Endothelial cell of umbilical vein (primary cell): Measurements from ENCODE around the gene TPRA1. TPM values are rescaled to one million over a fixed set of nuclear protein-coding genes. Genes with fewer than 3 reads are reported as not detected.

ENCODE experiments used
- BruUV-seq: library from RNA; stranded (reverse); fragments of 400-500 nt; replicated peaks from 2 replicates; lab custom pipeline; 2021; lab: Mats Ljungman, UMichigan
- CTCF ChIA-PET: fragments of 300-600, 350-600 bp; sonication (Branson Sonifier 250); formaldehyde crosslinking; loops from one replicate; lab custom pipeline; 2021; ENCODE audit warnings: antibody characterized with exemption, inconsistent platforms; lab: Charles Lee
- POLR2A ChIA-PET: fragments of 300-600, 350-600 bp; sonication (Branson Sonifier 250); formaldehyde crosslinking; loops from one replicate; lab custom pipeline; 2021; ENCODE audit warnings: antibody characterized with exemption, inconsistent platforms; lab: Charles Lee
- DNase-seq: peaks from one replicate; pipeline ENCODE4 v3.0.0-alpha.2; 2011; ENCODE audit warnings: low read depth, low spot score
- FAIRE-seq: peaks from 2 replicates; lab custom pipeline; 2011; peaks lifted over from hg19 to GRCh38; lab: Jason Lieb, UNC
- H2AFZ ChIP-seq: 2 replicates; pipeline ENCODE4 v1.6.0; 2012; ENCODE audit warnings: low read depth, low read length, control low read depth, inconsistent platforms
- H3K27ac ChIP-seq: 2 replicates; pipeline ENCODE4 v1.5.1; 2011; ENCODE audit warnings: low read depth, mild to moderate bottlenecking, control low read depth, low read length, moderate library complexity; ENCODE audit not compliant: insufficient read depth
- H3K27me3 ChIP-seq, 2 experiments: 2 replicates each; pipeline versions ENCODE4 v1.6.0 to v1.6.1; 2011; ENCODE audit warnings: low read length in 2 of 2, mixed read lengths in 1 of 2; ENCODE audit not compliant: control insufficient read depth in 2 of 2, insufficient read depth in 2 of 2
- H3K36me3 ChIP-seq, 2 experiments: 2 replicates in 1 of 2; 3 replicates in 1 of 2; pipeline ENCODE4 v1.5.1; 2011; ENCODE audit warnings: low read length in 2 of 2, mild to moderate bottlenecking in 1 of 2, moderate library complexity in 1 of 2; ENCODE audit not compliant: control insufficient read depth in 2 of 2, insufficient read depth in 2 of 2; ENCODE audit errors: extremely low read depth in 1 of 2
- H3K4me1 ChIP-seq: 3 replicates; pipeline ENCODE4 v1.5.1; 2011; ENCODE audit warnings: mild to moderate bottlenecking, low read length; ENCODE audit not compliant: control insufficient read depth, insufficient read depth; ENCODE audit errors: extremely low read depth
- H3K4me2 ChIP-seq: 2 replicates; pipeline ENCODE4 v1.6.1; 2011; ENCODE audit warnings: low read length, control low read depth, mixed read lengths; ENCODE audit not compliant: insufficient read depth
- H3K4me3 ChIP-seq, 3 experiments: fragments of 200-600 bp in 1 of 3; sonication (generic), shearing (Covaris generic) in 1 of 3; replicated peaks in 1 of 3; 2 replicates each; pipeline ENCODE4 v1.5.1; 2011 to 2016; ENCODE audit warnings: control low read depth in 3 of 3, low read length in 3 of 3, mild to moderate bottlenecking in 2 of 3, inconsistent platforms in 1 of 3, low read depth in 1 of 3, moderate library complexity in 1 of 3; ENCODE audit not compliant: insufficient read depth in 1 of 3
- H3K79me2 ChIP-seq: 2 replicates; pipeline ENCODE4 v1.6.0; 2012; ENCODE audit warnings: low read length, inconsistent platforms; ENCODE audit not compliant: control insufficient read depth, insufficient read depth
- H3K9ac ChIP-seq: replicated peaks from 2 replicates; pipeline ENCODE3; 2011; ENCODE audit warnings: low read length, control low read depth; ENCODE audit not compliant: insufficient read depth; ENCODE audit errors: extremely low read depth
- H3K9me1 ChIP-seq: replicated peaks from 3 replicates; pipeline ENCODE4 v1.6.0; 2011; ENCODE audit warnings: mild to moderate bottlenecking, low read length; ENCODE audit not compliant: control insufficient read depth, insufficient read depth; ENCODE audit errors: extremely low read depth
- H3K9me3 ChIP-seq: replicated peaks from 2 replicates; pipeline ENCODE4 v1.5.1; 2012; ENCODE audit warnings: low read length, inconsistent platforms; ENCODE audit not compliant: control insufficient read depth, insufficient read depth
- H4K20me1 ChIP-seq: replicated peaks from 2 replicates; pipeline ENCODE3; 2011; ENCODE audit warnings: mild to moderate bottlenecking, low read length; ENCODE audit not compliant: control insufficient read depth, insufficient read depth; ENCODE audit errors: extremely low read depth
- EZH2 ChIP-seq: IDR thresholded peaks from 2 replicates; pipeline ENCODE4 v1.6.1; 2012; ENCODE audit warnings: borderline replicate concordance, low read depth, mild to moderate bottlenecking, moderate library complexity, low read length, inconsistent platforms; ENCODE audit not compliant: severe bottlenecking
- FOS ChIP-seq: IDR thresholded peaks from 2 replicates; pipeline ENCODE4 v1.6.1; 2011; ENCODE audit warnings: mild to moderate bottlenecking, low read length, moderate library complexity, borderline replicate concordance; ENCODE audit not compliant: insufficient read depth
- GATA2 ChIP-seq: IDR thresholded peaks from 2 replicates; pipeline ENCODE4 v1.7.0; 2011; ENCODE audit warnings: low read depth, mild to moderate bottlenecking, moderate library complexity, mixed read lengths, low read length; ENCODE audit not compliant: insufficient read length, insufficient read depth
- JUN ChIP-seq: IDR thresholded peaks from 2 replicates; pipeline ENCODE4 v1.6.1; 2011; ENCODE audit warnings: borderline replicate concordance, low read depth; ENCODE audit not compliant: insufficient read length, insufficient read depth
- MYC ChIP-seq: IDR thresholded peaks from one replicate; pipeline ENCODE4 v1.6.1; 2011; ENCODE audit warnings: mild to moderate bottlenecking, low read depth, low read length
- POLR2A ChIP-seq: IDR thresholded peaks from 2 replicates; pipeline ENCODE4 v1.6.1; 2012; ENCODE audit warnings: low read depth, mild to moderate bottlenecking, control low read depth, low read length
- POLR2AphosphoS5 ChIP-seq: IDR thresholded peaks from 2 replicates; pipeline ENCODE4 v1.6.1; 2012; ENCODE audit warnings: low read depth, mild to moderate bottlenecking, control low read depth, low read length, moderate library complexity; ENCODE audit not compliant: insufficient read depth
- dilution Hi-C: fragments of 300-500 bp; cut with MboI; formaldehyde crosslinking; loops from one replicate; pipeline ENCODE4 v1.15.0; 2019; ENCODE audit warnings: low sequenced_read_pairs; ENCODE audit not compliant: extremely low pct_ligation_motif_present
- intact Hi-C: fragments of 100-400 bp; cut with micrococcal nuclease; formaldehyde crosslinking; loops from one replicate; pipeline ENCODE4 v1.10.0; 2022
- polyA plus RNA-seq, 4 experiments: library from polyadenylated mRNA; depleted of rRNA in 3 of 4; stranded (reverse) in 3 of 4; unstranded in 1 of 4; fragments of >200 nt; gene quantifications; 2 replicates each; pipeline versions ENCODE4 v1.2.1 to v1.2.3, GENCODE V29; 2011 to 2012; ENCODE audit warnings: missing spikeins in 1 of 4
- total RNA-seq: library from RNA; stranded (reverse); gene quantifications from 2 replicates; pipeline ENCODE4 v1.2.3, GENCODE V29; 2021
- TF ChIP-seq, protein P1 (sequence below), 2 donors: IDR thresholded peaks; 1 replicate in 1 of 2; 2 replicates in 1 of 2; pipeline ENCODE4 v1.5.1; 2011; ENCODE audit warnings: low read length in 2 of 2, mild to moderate bottlenecking in 2 of 2, moderate library complexity in 2 of 2, control low read depth in 1 of 2, inconsistent platforms in 1 of 2, low read depth in 1 of 2; ENCODE audit not compliant: insufficient read depth in 1 of 2; ENCODE audit errors: extremely low read depth in 1 of 2
- TF ChIP-seq, protein P2 (sequence below): IDR thresholded peaks from 2 replicates; pipeline ENCODE4 v1.6.1; 2011; ENCODE audit not compliant: insufficient read depth, insufficient read length

Gene TPRA1
- total and polyA plus RNA-seq, 2 donors (not counting 3 experiments of a cell fraction or from before 2014, with no cell fraction given): 34.3 to 58.0 TPM

DNA sequence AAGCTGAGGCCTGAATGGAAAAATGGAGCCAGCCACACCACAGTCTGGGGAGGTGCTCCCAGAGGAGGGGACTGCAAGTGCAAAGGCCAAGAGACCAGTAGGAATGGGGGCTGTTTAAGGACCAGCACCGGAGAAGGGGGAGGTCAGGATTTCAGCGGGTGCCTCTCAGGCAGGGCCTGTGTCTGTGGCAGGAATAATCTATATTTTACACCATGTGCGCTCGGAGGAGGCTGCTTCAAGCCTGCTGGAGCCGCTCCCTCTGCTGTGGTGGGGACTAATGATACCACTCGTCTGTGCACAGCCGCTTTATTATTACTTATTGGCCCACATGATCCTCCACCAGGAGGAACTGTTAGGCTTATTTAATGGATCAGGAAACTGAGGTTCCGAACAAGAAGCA lies 45.3 kb downstream of the TPRA1 start:
- ChIA-PET CTCF (interaction anchor here (0.6 to 7.5 kb wide), 13 partner anchors 8 to 1022 kb away, joined by 3 to 75 read pairs (median 6); partner anchors contain the start of gene CHST13), POLR2A (no interaction called here)
- Histone ChIP-seq H3K9me1 (no peaks in the 10 kb centered on the region), H3K79me2 (no peaks in the 10 kb centered on the region), H3K4me1 (peaks cover 4% of the 10 kb centered on the region), H3K4me2 (no peak overlapping the region), H3K4me3 (no peak overlapping the region), H3K27ac (no peak overlapping the region), H3K9ac (no peak overlapping the region), H2AFZ (no peak overlapping the region), H3K36me3 (no peaks in the 10 kb centered on the region), H3K9me3 (no peaks in the 10 kb centered on the region), H3K27me3 (no peaks in the 10 kb centered on the region), H4K20me1 (no peaks in the 10 kb centered on the region)
- intact Hi-C loops: loop anchor here (10.0 kb wide), 1 partner anchor 170 kb away; no protein-coding TSS in a partner anchor
- FAIRE-seq (no peak), DNase-seq (no peak)
- BruUV-seq: no TSS peak
- no peak for TF ChIP-seq POLR2A
- TF ChIP-seq JUN: no peak
- no peak for TF ChIP-seq FOS
- TF ChIP-seq, protein P1, sequence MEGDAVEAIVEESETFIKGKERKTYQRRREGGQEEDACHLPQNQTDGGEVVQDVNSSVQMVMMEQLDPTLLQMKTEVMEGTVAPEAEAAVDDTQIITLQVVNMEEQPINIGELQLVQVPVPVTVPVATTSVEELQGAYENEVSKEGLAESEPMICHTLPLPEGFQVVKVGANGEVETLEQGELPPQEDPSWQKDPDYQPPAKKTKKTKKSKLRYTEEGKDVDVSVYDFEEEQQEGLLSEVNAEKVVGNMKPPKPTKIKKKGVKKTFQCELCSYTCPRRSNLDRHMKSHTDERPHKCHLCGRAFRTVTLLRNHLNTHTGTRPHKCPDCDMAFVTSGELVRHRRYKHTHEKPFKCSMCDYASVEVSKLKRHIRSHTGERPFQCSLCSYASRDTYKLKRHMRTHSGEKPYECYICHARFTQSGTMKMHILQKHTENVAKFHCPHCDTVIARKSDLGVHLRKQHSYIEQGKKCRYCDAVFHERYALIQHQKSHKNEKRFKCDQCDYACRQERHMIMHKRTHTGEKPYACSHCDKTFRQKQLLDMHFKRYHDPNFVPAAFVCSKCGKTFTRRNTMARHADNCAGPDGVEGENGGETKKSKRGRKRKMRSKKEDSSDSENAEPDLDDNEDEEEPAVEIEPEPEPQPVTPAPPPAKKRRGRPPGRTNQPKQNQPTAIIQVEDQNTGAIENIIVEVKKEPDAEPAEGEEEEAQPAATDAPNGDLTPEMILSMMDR (IDR thresholded peaks at IDR 0.05; ENCODE audit: extremely low read depth in 1 of 2, insufficient read depth in 1 of 2, low read depth in 1 of 2, low read length in 2 of 2): no peak
- TF ChIP-seq, protein P2, sequence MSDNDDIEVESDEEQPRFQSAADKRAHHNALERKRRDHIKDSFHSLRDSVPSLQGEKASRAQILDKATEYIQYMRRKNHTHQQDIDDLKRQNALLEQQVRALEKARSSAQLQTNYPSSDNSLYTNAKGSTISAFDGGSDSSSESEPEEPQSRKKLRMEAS: no peak
- no peak for TF ChIP-seq EZH2
- TF ChIP-seq MYC: no peak
- TF ChIP-seq GATA2: no peak
- no peak for TF ChIP-seq POLR2AphosphoS5
- dilution Hi-C loops: no loop called here
